HepG2 (cell line): ENCODE data around the gene SERPINA6. TPM values are rescaled to one million over a fixed set of nuclear protein-coding genes. Genes with fewer than 3 reads are reported as not detected.

Experiments used
- ARHGAP35 ChIP-seq: sonication (generic); formaldehyde crosslinking; IDR thresholded peaks from 2 replicates; pipeline ENCODE4 v1.9.0; 2022; ENCODE audit warnings: mild to moderate bottlenecking, inconsistent platforms, moderate library complexity, missing genetic modification reagents, borderline replicate concordance
- CCAR2 ChIP-seq: fragments of 200-400 bp; formaldehyde crosslinking; optimal IDR thresholded peaks from 2 replicates; pipeline ENCODE3; 2018; ENCODE audit warnings: low read depth, mild to moderate bottlenecking, low read length, moderate library complexity
- GPN1 ChIP-seq: sonication (generic); formaldehyde crosslinking; IDR thresholded peaks from 2 replicates; pipeline ENCODE4 v1.5.1; 2020; ENCODE audit warnings: missing genetic modification reagents, borderline replicate concordance
- KDM3A ChIP-seq: IDR thresholded peaks from 2 replicates; pipeline ENCODE4 v1.6.1; 2018; ENCODE audit warnings: low read depth, missing compliant biosample characterization
- RAD51 ChIP-seq: fragments of 450-650 bp; IDR thresholded peaks from 2 replicates; pipeline ENCODE4 v1.6.1; 2016; ENCODE audit warnings: borderline replicate concordance
- RXRA ChIP-seq: sonication (generic); formaldehyde crosslinking; IDR thresholded peaks from 2 replicates; pipeline ENCODE4 v1.5.1; 2020; ENCODE audit warnings: missing genetic modification reagents
- SP2 ChIP-seq: sonication (generic); formaldehyde crosslinking; IDR thresholded peaks from 2 replicates; pipeline ENCODE4 v1.5.1; 2020; ENCODE audit warnings: mild to moderate bottlenecking, missing genetic modification reagents
- SRF ChIP-seq: IDR thresholded peaks from 2 replicates; pipeline ENCODE4 v1.6.1; 2011; ENCODE audit warnings: mild to moderate bottlenecking, low read depth, low read length, moderate library complexity
- WIZ ChIP-seq: sonication (generic); formaldehyde crosslinking; IDR thresholded peaks from 2 replicates; pipeline ENCODE4 v1.5.1; 2020; ENCODE audit warnings: mild to moderate bottlenecking, missing genetic modification reagents
- ZNF263 ChIP-seq: sonication (generic); formaldehyde crosslinking; IDR thresholded peaks from 2 replicates; pipeline ENCODE4 v1.4.0; 2020; ENCODE audit warnings: missing genetic modification reagents
- ZNF619 ChIP-seq: sonication (generic); formaldehyde crosslinking; IDR thresholded peaks from 2 replicates; pipeline ENCODE4 v1.4.0; 2020; ENCODE audit warnings: mild to moderate bottlenecking, missing genetic modification reagents
- ZNF709 ChIP-seq: sonication (generic); formaldehyde crosslinking; IDR thresholded peaks from 2 replicates; pipeline ENCODE4 v1.5.0; 2020; ENCODE audit warnings: mild to moderate bottlenecking, missing genetic modification reagents
- ZSCAN30 ChIP-seq: sonication (generic); formaldehyde crosslinking; IDR thresholded peaks from 2 replicates; pipeline ENCODE4 v1.5.0; 2020; ENCODE audit warnings: mild to moderate bottlenecking, missing genetic modification reagents
- polyA plus RNA-seq, 8 experiments: library from polyadenylated mRNA; depleted of rRNA in 3 of 8; stranded (reverse) in 7 of 8; unstranded in 1 of 8; fragments of >200 nt; fragmentation: Illumina TruSeq in 4 of 8; extraction: Trizol in 4 of 8; gene quantifications; 2 replicates each; pipeline versions ENCODE4 v1.2.1 to v1.2.3, GENCODE V29; 2011 to 2016; ENCODE audit warnings: low read depth in 4 of 8, missing spikeins in 1 of 8, mixed read lengths in 1 of 8; ENCODE audit not compliant: insufficient read depth in 1 of 8
- total RNA-seq, 5 experiments: library from RNA; depleted of rRNA; stranded (reverse); fragments of >200 nt; fragmentation: Illumina TruSeq; extraction: Trizol; gene quantifications; 2 replicates each; pipeline ENCODE4 v1.2.3, GENCODE V29; 2016; ENCODE audit warnings: low read depth in 1 of 5
- TF ChIP-seq, protein P1 (sequence below): sonication (generic); formaldehyde crosslinking; IDR thresholded peaks from 2 replicates; pipeline ENCODE4 v1.4.0; 2020; ENCODE audit warnings: missing genetic modification reagents
- TF ChIP-seq, protein P2 (sequence below): sonication (generic); formaldehyde crosslinking; IDR thresholded peaks from 2 replicates; pipeline ENCODE4 v1.4.0; 2020; ENCODE audit warnings: missing genetic modification reagents
- TF ChIP-seq, protein P3 (sequence below): sonication (generic); formaldehyde crosslinking; IDR thresholded peaks from 2 replicates; pipeline ENCODE4 v1.4.0; 2020; ENCODE audit warnings: low read depth, mild to moderate bottlenecking, missing genetic modification reagents
- TF ChIP-seq, protein P4 (sequence below): sonication (generic); formaldehyde crosslinking; IDR thresholded peaks from 2 replicates; pipeline ENCODE4 v1.9.0; 2022; ENCODE audit warnings: low read depth, missing genetic modification reagents
- TF ChIP-seq, protein P5 (sequence below): sonication (generic); formaldehyde crosslinking; conservative IDR thresholded peaks from 2 replicates; pipeline ENCODE4 v1.4.0; 2020; ENCODE audit warnings: missing genetic modification reagents

Gene SERPINA6
- total and polyA plus RNA-seq, 2 of the 13 experiments (the other 11 are each of a cell fraction or from before 2014, with no cell fraction given), result 260 to 333 TPM

DNA sequence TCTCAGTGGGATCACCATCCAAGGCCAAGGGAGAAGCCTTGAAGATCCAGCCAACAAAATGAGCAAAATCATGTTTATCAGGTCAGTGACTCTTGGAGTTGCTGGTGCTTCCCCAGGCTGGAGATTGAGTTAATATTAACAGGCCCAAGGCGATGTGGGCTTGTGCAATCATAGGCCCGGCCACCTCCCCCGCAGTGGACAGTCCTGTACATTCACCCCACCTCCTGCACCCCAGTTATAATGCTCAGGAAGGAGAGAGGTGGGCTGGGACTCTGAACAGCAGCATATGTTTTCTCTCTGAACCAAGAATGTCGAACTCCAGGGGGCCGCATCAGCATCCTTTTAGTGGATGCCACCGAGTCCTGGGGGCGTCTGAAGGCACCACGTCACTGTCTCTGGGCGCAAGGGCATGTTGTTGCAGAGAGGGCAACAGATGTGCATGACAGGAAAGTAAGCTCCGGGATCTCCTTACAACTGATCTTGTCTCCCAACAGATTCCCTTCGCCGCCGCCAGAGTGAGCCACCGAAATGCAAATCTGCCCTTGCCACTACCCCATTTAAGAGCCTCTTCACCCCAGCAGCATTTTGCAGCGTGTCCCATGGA, 32.2 kb upstream of the SERPINA6 start (continued):
- TF ChIP-seq CCAR2 (no peak), ARHGAP35 (CRISPR knock-in tag) (no peak), RXRA (CRISPR knock-in tag) (peak; percentile 66; the same call in 1 of the 2 replicates), SP2 (no peak), WIZ (CRISPR knock-in tag) (no peak), ZSCAN30 (no peak; the same call in 1 of the 2 replicates), GPN1 (CRISPR knock-in tag) (no peak), ZNF263 (CRISPR knock-in tag) (no peak; the same call in 1 of the 2 replicates), ZNF619 (CRISPR knock-in tag) (no peak), SRF (no peak), ZNF709 (no peak), KDM3A (peak; percentile 58; the same call in 1 of the 2 replicates), RAD51 (no peak)
- TF ChIP-seq, protein P1, sequence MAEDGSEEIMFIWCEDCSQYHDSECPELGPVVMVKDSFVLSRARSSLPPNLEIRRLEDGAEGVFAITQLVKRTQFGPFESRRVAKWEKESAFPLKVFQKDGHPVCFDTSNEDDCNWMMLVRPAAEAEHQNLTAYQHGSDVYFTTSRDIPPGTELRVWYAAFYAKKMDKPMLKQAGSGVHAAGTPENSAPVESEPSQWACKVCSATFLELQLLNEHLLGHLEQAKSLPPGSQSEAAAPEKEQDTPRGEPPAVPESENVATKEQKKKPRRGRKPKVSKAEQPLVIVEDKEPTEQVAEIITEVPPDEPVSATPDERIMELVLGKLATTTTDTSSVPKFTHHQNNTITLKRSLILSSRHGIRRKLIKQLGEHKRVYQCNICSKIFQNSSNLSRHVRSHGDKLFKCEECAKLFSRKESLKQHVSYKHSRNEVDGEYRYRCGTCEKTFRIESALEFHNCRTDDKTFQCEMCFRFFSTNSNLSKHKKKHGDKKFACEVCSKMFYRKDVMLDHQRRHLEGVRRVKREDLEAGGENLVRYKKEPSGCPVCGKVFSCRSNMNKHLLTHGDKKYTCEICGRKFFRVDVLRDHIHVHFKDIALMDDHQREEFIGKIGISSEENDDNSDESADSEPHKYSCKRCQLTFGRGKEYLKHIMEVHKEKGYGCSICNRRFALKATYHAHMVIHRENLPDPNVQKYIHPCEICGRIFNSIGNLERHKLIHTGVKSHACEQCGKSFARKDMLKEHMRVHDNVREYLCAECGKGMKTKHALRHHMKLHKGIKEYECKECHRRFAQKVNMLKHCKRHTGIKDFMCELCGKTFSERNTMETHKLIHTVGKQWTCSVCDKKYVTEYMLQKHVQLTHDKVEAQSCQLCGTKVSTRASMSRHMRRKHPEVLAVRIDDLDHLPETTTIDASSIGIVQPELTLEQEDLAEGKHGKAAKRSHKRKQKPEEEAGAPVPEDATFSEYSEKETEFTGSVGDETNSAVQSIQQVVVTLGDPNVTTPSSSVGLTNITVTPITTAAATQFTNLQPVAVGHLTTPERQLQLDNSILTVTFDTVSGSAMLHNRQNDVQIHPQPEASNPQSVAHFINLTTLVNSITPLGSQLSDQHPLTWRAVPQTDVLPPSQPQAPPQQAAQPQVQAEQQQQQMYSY (CRISPR knock-in tag), result no peak
- TF ChIP-seq, protein P2, sequence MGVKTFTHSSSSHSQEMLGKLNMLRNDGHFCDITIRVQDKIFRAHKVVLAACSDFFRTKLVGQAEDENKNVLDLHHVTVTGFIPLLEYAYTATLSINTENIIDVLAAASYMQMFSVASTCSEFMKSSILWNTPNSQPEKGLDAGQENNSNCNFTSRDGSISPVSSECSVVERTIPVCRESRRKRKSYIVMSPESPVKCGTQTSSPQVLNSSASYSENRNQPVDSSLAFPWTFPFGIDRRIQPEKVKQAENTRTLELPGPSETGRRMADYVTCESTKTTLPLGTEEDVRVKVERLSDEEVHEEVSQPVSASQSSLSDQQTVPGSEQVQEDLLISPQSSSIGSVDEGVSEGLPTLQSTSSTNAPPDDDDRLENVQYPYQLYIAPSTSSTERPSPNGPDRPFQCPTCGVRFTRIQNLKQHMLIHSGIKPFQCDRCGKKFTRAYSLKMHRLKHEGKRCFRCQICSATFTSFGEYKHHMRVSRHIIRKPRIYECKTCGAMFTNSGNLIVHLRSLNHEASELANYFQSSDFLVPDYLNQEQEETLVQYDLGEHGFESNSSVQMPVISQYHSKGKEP (CRISPR knock-in tag), result no peak
- TF ChIP-seq, protein P3, sequence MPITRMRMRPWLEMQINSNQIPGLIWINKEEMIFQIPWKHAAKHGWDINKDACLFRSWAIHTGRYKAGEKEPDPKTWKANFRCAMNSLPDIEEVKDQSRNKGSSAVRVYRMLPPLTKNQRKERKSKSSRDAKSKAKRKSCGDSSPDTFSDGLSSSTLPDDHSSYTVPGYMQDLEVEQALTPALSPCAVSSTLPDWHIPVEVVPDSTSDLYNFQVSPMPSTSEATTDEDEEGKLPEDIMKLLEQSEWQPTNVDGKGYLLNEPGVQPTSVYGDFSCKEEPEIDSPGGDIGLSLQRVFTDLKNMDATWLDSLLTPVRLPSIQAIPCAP (CRISPR knock-in tag), result no peak
- TF ChIP-seq, protein P4, sequence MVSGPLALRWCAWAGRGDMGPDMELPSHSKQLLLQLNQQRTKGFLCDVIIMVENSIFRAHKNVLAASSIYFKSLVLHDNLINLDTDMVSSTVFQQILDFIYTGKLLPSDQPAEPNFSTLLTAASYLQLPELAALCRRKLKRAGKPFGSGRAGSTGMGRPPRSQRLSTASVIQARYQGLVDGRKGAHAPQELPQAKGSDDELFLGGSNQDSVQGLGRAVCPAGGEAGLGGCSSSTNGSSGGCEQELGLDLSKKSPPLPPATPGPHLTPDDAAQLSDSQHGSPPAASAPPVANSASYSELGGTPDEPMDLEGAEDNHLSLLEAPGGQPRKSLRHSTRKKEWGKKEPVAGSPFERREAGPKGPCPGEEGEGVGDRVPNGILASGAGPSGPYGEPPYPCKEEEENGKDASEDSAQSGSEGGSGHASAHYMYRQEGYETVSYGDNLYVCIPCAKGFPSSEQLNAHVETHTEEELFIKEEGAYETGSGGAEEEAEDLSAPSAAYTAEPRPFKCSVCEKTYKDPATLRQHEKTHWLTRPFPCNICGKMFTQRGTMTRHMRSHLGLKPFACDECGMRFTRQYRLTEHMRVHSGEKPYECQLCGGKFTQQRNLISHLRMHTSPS (CRISPR knock-in tag), result peak; percentile 62; the same call in 1 of the 2 replicates
- TF ChIP-seq, protein P5, sequence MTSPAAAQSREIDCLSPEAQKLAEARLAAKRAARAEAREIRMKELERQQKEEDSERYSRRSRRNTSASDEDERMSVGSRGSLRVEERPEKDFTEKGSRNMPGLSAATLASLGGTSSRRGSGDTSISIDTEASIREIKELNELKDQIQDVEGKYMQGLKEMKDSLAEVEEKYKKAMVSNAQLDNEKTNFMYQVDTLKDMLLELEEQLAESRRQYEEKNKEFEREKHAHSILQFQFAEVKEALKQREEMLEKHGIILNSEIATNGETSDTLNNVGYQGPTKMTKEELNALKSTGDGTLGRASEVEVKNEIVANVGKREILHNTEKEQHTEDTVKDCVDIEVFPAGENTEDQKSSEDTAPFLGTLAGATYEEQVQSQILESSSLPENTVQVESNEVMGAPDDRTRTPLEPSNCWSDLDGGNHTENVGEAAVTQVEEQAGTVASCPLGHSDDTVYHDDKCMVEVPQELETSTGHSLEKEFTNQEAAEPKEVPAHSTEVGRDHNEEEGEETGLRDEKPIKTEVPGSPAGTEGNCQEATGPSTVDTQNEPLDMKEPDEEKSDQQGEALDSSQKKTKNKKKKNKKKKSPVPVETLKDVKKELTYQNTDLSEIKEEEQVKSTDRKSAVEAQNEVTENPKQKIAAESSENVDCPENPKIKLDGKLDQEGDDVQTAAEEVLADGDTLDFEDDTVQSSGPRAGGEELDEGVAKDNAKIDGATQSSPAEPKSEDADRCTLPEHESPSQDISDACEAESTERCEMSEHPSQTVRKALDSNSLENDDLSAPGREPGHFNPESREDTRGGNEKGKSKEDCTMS (CRISPR knock-in tag), result no peak
